Endothelial cell of umbilical vein (primary cell): ENCODE data around the gene ZNF652.

Source experiments
- EZH2 ChIP-seq: IDR thresholded peaks from 2 replicates; pipeline ENCODE4 v1.6.1; 2012; ENCODE audit warnings: borderline replicate concordance, low read depth, mild to moderate bottlenecking, moderate library complexity, low read length, inconsistent platforms; ENCODE audit not compliant: severe bottlenecking
- FOS ChIP-seq: IDR thresholded peaks from 2 replicates; pipeline ENCODE4 v1.6.1; 2011; ENCODE audit warnings: mild to moderate bottlenecking, low read length, moderate library complexity, borderline replicate concordance; ENCODE audit not compliant: insufficient read depth
- GATA2 ChIP-seq: IDR thresholded peaks from 2 replicates; pipeline ENCODE4 v1.7.0; 2011; ENCODE audit warnings: low read depth, mild to moderate bottlenecking, moderate library complexity, mixed read lengths, low read length; ENCODE audit not compliant: insufficient read length, insufficient read depth
- JUN ChIP-seq: IDR thresholded peaks from 2 replicates; pipeline ENCODE4 v1.6.1; 2011; ENCODE audit warnings: borderline replicate concordance, low read depth; ENCODE audit not compliant: insufficient read length, insufficient read depth
- MAX ChIP-seq: IDR thresholded peaks from 2 replicates; pipeline ENCODE4 v1.6.1; 2011; ENCODE audit not compliant: insufficient read depth, insufficient read length
- MYC ChIP-seq: IDR thresholded peaks from one replicate; pipeline ENCODE4 v1.6.1; 2011; ENCODE audit warnings: mild to moderate bottlenecking, low read depth, low read length
- POLR2A ChIP-seq: IDR thresholded peaks from 2 replicates; pipeline ENCODE4 v1.6.1; 2012; ENCODE audit warnings: low read depth, mild to moderate bottlenecking, control low read depth, low read length
- POLR2AphosphoS5 ChIP-seq: IDR thresholded peaks from 2 replicates; pipeline ENCODE4 v1.6.1; 2012; ENCODE audit warnings: low read depth, mild to moderate bottlenecking, control low read depth, low read length, moderate library complexity; ENCODE audit not compliant: insufficient read depth
- TF ChIP-seq, protein P1 (sequence below), 2 donors: IDR thresholded peaks; 1 replicate in 1 of 2; 2 replicates in 1 of 2; pipeline ENCODE4 v1.5.1; 2011; ENCODE audit warnings: low read length in 2 of 2, mild to moderate bottlenecking in 2 of 2, moderate library complexity in 2 of 2, control low read depth in 1 of 2, inconsistent platforms in 1 of 2, low read depth in 1 of 2; ENCODE audit not compliant: insufficient read depth in 1 of 2; ENCODE audit errors: extremely low read depth in 1 of 2

GRCh38 chr17:49359990-49360795 lies 1.9 kb downstream of the ZNF652 start:
- TF ChIP-seq, protein P1, sequence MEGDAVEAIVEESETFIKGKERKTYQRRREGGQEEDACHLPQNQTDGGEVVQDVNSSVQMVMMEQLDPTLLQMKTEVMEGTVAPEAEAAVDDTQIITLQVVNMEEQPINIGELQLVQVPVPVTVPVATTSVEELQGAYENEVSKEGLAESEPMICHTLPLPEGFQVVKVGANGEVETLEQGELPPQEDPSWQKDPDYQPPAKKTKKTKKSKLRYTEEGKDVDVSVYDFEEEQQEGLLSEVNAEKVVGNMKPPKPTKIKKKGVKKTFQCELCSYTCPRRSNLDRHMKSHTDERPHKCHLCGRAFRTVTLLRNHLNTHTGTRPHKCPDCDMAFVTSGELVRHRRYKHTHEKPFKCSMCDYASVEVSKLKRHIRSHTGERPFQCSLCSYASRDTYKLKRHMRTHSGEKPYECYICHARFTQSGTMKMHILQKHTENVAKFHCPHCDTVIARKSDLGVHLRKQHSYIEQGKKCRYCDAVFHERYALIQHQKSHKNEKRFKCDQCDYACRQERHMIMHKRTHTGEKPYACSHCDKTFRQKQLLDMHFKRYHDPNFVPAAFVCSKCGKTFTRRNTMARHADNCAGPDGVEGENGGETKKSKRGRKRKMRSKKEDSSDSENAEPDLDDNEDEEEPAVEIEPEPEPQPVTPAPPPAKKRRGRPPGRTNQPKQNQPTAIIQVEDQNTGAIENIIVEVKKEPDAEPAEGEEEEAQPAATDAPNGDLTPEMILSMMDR (IDR thresholded peaks at IDR 0.05; ENCODE audit: extremely low read depth in 1 of 2, insufficient read depth in 1 of 2, low read depth in 1 of 2, low read length in 2 of 2): no peak
- TF ChIP-seq POLR2AphosphoS5 (no peak), POLR2A (no peak), FOS (no peak), EZH2 (no peak), MAX (peak; percentile 23), MYC (no peak), JUN (no peak), GATA2 (no peak)
